Jurkat, Clone E6-1 (cell line): ENCODE data around the gene ARHGAP9.
"Not testable (repeated sequence)": the region's sequence is repeated elsewhere in the genome, so short reads cannot be mapped to it uniquely, and the experiment has no call there.

ENCODE experiments used
- DNase-seq: peaks from one replicate; pipeline ENCODE4 v3.0.0-alpha.2; 2011; ENCODE audit warnings: low read depth, low spot score
- H3K4me3 ChIP-seq: 2 replicates; pipeline ENCODE4 v1.5.1; 2011; ENCODE audit warnings: mild to moderate bottlenecking, low read length, control low read depth, moderate library complexity

ARHGAP9 gene

GRCh38 chr12:57518176-57518919 lies 38.7 kb upstream of the ARHGAP9 start:
- H3K4me3 ChIP-seq = no peak overlapping the region
- no peak for DNase-seq

- not testable (repeated sequence) for H3K4me3 ChIP-seq, DNase-seq
These were observed 38.1 kb upstream of the ARHGAP9 start for GRCh38 chr12:57517718-57518117.

- no peak overlapping the region for H3K4me3 ChIP-seq
- DNase-seq = no peak
These were observed 37.5 kb upstream of the ARHGAP9 start for GRCh38 chr12:57517187-57517586.

- H3K4me3 ChIP-seq = no peak overlapping the region
These were observed 37.0 kb upstream of the ARHGAP9 start for GRCh38 chr12:57516617-57517153.

GRCh38 chr12:57515934-57516541 lies 36.4 kb upstream of the ARHGAP9 start:
- DNase-seq = no peak
- no peak overlapping the region for H3K4me3 ChIP-seq

More at GRCh38 chr12:57516617-57517153, 37.0 kb upstream of the ARHGAP9 start:
- no peak for DNase-seq

- no peak for DNase-seq
These were observed 35.8 kb upstream of the ARHGAP9 start for GRCh38 chr12:57515408-57515933.

GRCh38 chr12:57514720-57515407 lies 35.2 kb upstream of the ARHGAP9 start:
- H3K4me3 ChIP-seq = no peak overlapping the region
- DNase-seq = no peak

More at GRCh38 chr12:57515408-57515933, 35.8 kb upstream of the ARHGAP9 start:
- H3K4me3 ChIP-seq = no peak overlapping the region

GRCh38 chr12:57514246-57514645 lies 34.6 kb upstream of the ARHGAP9 start:
- DNase-seq, H3K4me3 ChIP-seq: not testable (repeated sequence)

- DNase-seq = not testable (repeated sequence)
These were observed 34.0 kb upstream of the ARHGAP9 start for GRCh38 chr12:57513677-57514076.

GRCh38 chr12:57513266-57513665 lies 33.6 kb upstream of the ARHGAP9 start:
- no peak for DNase-seq
- H3K4me3 ChIP-seq = no peak overlapping the region

More at GRCh38 chr12:57513677-57514076, 34.0 kb upstream of the ARHGAP9 start:
- not testable (repeated sequence) for H3K4me3 ChIP-seq

- no peak overlapping the region for H3K4me3 ChIP-seq
These were observed 33.0 kb upstream of the ARHGAP9 start for GRCh38 chr12:57512665-57513064.

GRCh38 chr12:57511588-57512325 lies 32.1 kb upstream of the ARHGAP9 start:
- no peak for DNase-seq
- H3K4me3 ChIP-seq = no peak overlapping the region

More at GRCh38 chr12:57512665-57513064, 33.0 kb upstream of the ARHGAP9 start:
- no peak for DNase-seq

- H3K4me3 ChIP-seq = no peak overlapping the region
- DNase-seq = no peak
These were observed 31.5 kb upstream of the ARHGAP9 start for GRCh38 chr12:57511161-57511560.

GRCh38 chr12:57507796-57508195 lies 28.1 kb upstream of the ARHGAP9 start:
- H3K4me3 ChIP-seq, DNase-seq: not testable (repeated sequence)

- H3K4me3 ChIP-seq, DNase-seq: not testable (repeated sequence)
These were observed 26.9 kb upstream of the ARHGAP9 start for GRCh38 chr12:57506541-57506940.

GRCh38 chr12:57502311-57502969 lies 22.8 kb upstream of the ARHGAP9 start:
- not testable (repeated sequence) for DNase-seq, H3K4me3 ChIP-seq

- no peak overlapping the region for H3K4me3 ChIP-seq
- no peak for DNase-seq
These were observed 20.5 kb upstream of the ARHGAP9 start for GRCh38 chr12:57500213-57500612.

- no peak for DNase-seq
- no peak overlapping the region for H3K4me3 ChIP-seq
These were observed 18.9 kb upstream of the ARHGAP9 start for GRCh38 chr12:57498571-57498970.
